CD8-positive, alpha-beta memory T cell (primary cell): ENCODE results near the gene TNFSF9. TPM values are rescaled to one million over a fixed set of nuclear protein-coding genes. Genes with fewer than 3 reads are reported as not detected.

Source experiments
- CTCF ChIA-PET: fragments of 350-600 bp; sonication (Branson Sonifier 250); formaldehyde crosslinking; loops from one replicate; lab custom pipeline; 2021; ENCODE audit warnings: antibody characterized with exemption; lab: Charles Lee
- POLR2A ChIA-PET: fragments of 350-600 bp; sonication (Branson Sonifier 250); formaldehyde crosslinking; loops from one replicate; lab custom pipeline; 2021; ENCODE audit warnings: antibody characterized with exemption; lab: Charles Lee
- DNase-seq, 5 donors: peaks; one replicate each; pipeline versions ENCODE4 v3.0.0 to v3.0.0-alpha.2; 2020 to 2022; ENCODE audit warnings: mixed read lengths in 1 of 5
- H3K27ac ChIP-seq: one replicate; pipeline ENCODE4 v1.7.0; 2013; ENCODE audit warnings: low read depth, mild to moderate bottlenecking, low read length, moderate library complexity
- H3K27me3 ChIP-seq: 2 replicates; pipeline ENCODE4 v1.7.0; 2013; ENCODE audit warnings: low read length, mild to moderate bottlenecking; ENCODE audit not compliant: insufficient read depth, poor library complexity, severe bottlenecking
- H3K36me3 ChIP-seq: 2 replicates; pipeline ENCODE4 v1.7.0; 2013; ENCODE audit warnings: mild to moderate bottlenecking, low read length, moderate library complexity; ENCODE audit not compliant: insufficient read depth
- H3K4me1 ChIP-seq: 2 replicates; pipeline ENCODE4 v1.7.0; 2013; ENCODE audit warnings: mild to moderate bottlenecking, low read length, moderate library complexity; ENCODE audit not compliant: insufficient read depth
- H3K4me3 ChIP-seq: 2 replicates; pipeline ENCODE4 v1.7.0; 2013; ENCODE audit warnings: mild to moderate bottlenecking, low read length
- H3K9me3 ChIP-seq: 2 replicates; pipeline ENCODE4 v1.7.0; 2013; ENCODE audit warnings: mild to moderate bottlenecking, low read length
- H3K27ac Mint-ChIP-seq, 8 donors: one replicate each; pipeline ENCODE4 v1.8.0; 2020 to 2021; ENCODE audit warnings: mixed read lengths in 8 of 8, mild to moderate bottlenecking in 6 of 8, inconsistent platforms in 3 of 8, moderate library complexity in 3 of 8
- H3K27me3 Mint-ChIP-seq, 2 donors: one replicate each; pipeline ENCODE4 v1.8.0; 2020 to 2021; ENCODE audit warnings: mixed read lengths in 2 of 2, mild to moderate bottlenecking in 1 of 2, moderate library complexity in 1 of 2
- H3K36me3 Mint-ChIP-seq, 3 donors: one replicate each; pipeline ENCODE4 v1.8.0; 2020 to 2021; ENCODE audit warnings: mixed read lengths in 3 of 3, inconsistent platforms in 1 of 3, mild to moderate bottlenecking in 1 of 3
- H3K4me1 Mint-ChIP-seq, 3 donors: one replicate each; pipeline ENCODE4 v1.8.0; 2020 to 2021; ENCODE audit warnings: mixed read lengths in 3 of 3, inconsistent platforms in 1 of 3, mild to moderate bottlenecking in 1 of 3
- H3K4me3 Mint-ChIP-seq, 7 donors: one replicate each; pipeline ENCODE4 v1.8.0; 2020 to 2021; ENCODE audit warnings: mixed read lengths in 7 of 7, mild to moderate bottlenecking in 6 of 7, moderate library complexity in 4 of 7, inconsistent platforms in 2 of 7
- H3K9me3 Mint-ChIP-seq, 5 donors: one replicate each; pipeline ENCODE4 v1.8.0; 2020 to 2022; ENCODE audit warnings: mixed read lengths in 5 of 5, mild to moderate bottlenecking in 3 of 5, moderate library complexity in 2 of 5, inconsistent platforms in 1 of 5
- polyA plus RNA-seq: library from polyadenylated mRNA; unstranded; fragments of 300-500 nt; fragmentation: Illumina TruSeq; gene quantifications from one replicate; pipeline ENCODE4 v1.2.3, GENCODE V29; 2021
- total RNA-seq, 2 experiments: library from RNA; stranded (reverse); gene quantifications; one replicate each; pipeline ENCODE4 v1.2.3, GENCODE V29; 2021

TNFSF9 gene
- total and polyA plus RNA-seq, 3 experiments from 2014 or later: 4.5 to 12.1 (median 11.3) TPM

DNA sequence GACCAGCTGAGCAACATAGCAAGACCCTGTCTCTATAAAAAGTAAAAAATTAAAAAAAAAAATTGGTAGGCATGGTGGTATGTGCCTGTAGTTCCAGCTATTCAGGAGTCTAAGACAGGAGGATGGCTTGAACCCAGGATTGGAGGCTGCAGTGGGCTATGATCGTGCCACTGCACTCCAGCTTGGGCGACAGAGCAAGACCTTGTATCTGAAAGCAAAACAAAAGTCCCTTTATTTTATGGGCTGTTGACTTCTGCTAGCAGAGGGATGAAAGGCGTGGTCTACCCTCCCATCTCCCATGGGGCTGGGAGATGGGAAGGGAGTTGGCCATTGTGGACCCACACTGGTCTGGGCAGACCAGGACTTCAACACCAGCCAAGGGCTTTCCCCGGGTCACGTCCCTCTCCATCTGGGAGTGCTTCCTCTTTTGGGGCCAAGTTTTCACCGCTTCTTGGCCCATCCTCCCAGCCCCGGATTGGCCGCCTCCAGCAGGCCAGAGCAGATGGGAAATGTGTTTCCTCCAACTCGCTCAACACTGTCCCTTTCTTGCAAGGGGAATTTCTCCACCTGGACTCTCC, 2.2 kb upstream of the TNFSF9 start:
- DNase-seq: no peak
- H3K4me3 ChIP-seq: no peak overlapping the region
- H3K4me3 Mint-ChIP-seq: peak overlapping the region in 1 of 7 donors; percentile 48
- CTCF ChIA-PET: interaction anchor here (1.5 kb wide), 1 partner anchor 335 kb away, joined by 5 read pairs; no protein-coding TSS in a partner anchor
- H3K9me3 Mint-ChIP-seq: no peaks in the 10 kb centered on the region
- H3K4me1 ChIP-seq: peaks cover 28% of the 10 kb centered on the region
- H3K4me1 Mint-ChIP-seq: peaks cover 38 to 44% (median 43%) of the 10 kb centered on the region in 3 donors
- no peaks in the 10 kb centered on the region for H3K9me3 ChIP-seq
- H3K27ac Mint-ChIP-seq: peak overlapping the region in 4 of 8 donors; percentile 11 to 78 (median 34)
- H3K27me3 ChIP-seq: peaks cover 9% of the 10 kb centered on the region
- H3K27me3 Mint-ChIP-seq: peaks cover 17 to 19% of the 10 kb centered on the region in 2 donors
- peaks cover 0 to 4% (median 0%) of the 10 kb centered on the region in 3 donors for H3K36me3 Mint-ChIP-seq
- peak overlapping the region; percentile 68 for H3K27ac ChIP-seq
- POLR2A ChIA-PET: no interaction called here
- H3K36me3 ChIP-seq: no peaks in the 10 kb centered on the region

DNA sequence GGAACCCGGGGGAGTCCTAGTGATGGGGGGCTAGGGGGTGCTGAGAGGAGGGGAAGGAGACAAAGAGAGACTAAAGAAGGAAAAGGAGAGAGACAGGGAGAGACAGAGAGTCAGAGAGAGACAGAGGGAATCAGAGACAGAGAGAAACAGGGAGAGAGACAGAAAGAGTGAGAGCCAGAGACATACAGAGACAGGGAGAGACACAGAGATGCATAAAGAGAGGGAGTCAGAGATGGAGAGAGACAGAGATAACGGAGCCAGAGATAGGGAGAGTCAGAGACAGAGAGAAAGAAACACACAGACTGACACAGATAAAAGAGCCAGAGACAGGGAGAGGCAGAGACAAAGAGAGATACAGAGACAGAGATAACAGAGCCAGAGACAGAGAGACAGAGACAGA, 1.5 kb upstream of the TNFSF9 start:
- peak overlapping the region; percentile 68 for H3K27ac ChIP-seq
- peaks cover 28% of the 10 kb centered on the region for H3K4me1 ChIP-seq
- no peaks in the 10 kb centered on the region for H3K36me3 ChIP-seq
- Mint-ChIP-seq H3K4me1 (peaks cover 38 to 48% (median 44%) of the 10 kb centered on the region in 3 donors), H3K9me3 (no peaks in the 10 kb centered on the region), H3K27ac (peak overlapping the region in 5 of 8 donors; percentile 48 to 95 (median 85)), H3K27me3 (peaks cover 20 to 21% of the 10 kb centered on the region in 2 donors), H3K36me3 (peaks cover 0 to 4% (median 0%) of the 10 kb centered on the region in 3 donors), H3K4me3 (peak overlapping the region in 5 of 7 donors; percentile 8 to 92 (median 82))
- DNase-seq: no peak
- peaks cover 9% of the 10 kb centered on the region for H3K27me3 ChIP-seq
- POLR2A ChIA-PET: no interaction called here
- H3K9me3 ChIP-seq: no peaks in the 10 kb centered on the region
- CTCF ChIA-PET: no interaction called here
- no peak overlapping the region for H3K4me3 ChIP-seq

DNA sequence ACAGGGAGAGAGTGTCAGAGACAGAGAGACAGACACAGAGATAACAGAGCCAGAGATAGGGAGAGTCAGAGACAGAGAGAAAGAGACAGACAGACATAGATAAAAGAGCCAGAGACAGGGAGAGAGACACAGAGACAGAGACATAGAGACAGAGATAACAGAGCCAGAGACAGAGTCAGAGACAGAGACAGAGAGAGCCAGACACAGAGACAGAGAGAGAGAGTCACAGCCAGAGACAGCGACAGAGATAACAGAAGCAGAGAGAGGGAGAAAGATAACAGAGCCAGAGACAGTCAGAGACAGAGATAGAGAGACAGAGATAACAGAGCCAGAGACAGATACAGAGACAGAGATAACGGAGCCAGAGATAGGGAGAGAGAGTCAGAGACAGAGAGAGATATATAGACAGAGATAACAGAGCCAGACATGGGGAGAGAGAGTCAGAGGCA, 865 bp upstream of the TNFSF9 start:
- Histone ChIP-seq H3K4me3 (peak overlapping the region; percentile 52), H3K4me1 (peaks cover 28% of the 10 kb centered on the region), H3K36me3 (no peaks in the 10 kb centered on the region), H3K9me3 (no peaks in the 10 kb centered on the region), H3K27ac (peak overlapping the region; percentile 68), H3K27me3 (peaks cover 9% of the 10 kb centered on the region)
- ChIA-PET CTCF (no interaction called here), POLR2A (interaction anchor here (0.8 kb wide), 1 partner anchor 8 kb away, joined by 3 read pairs; no protein-coding TSS in a partner anchor)
- Mint-ChIP-seq H3K4me3 (peak overlapping the region; percentile 34 to 92 (median 87)), H3K27me3 (peaks cover 21% of the 10 kb centered on the region in 2 donors), H3K27ac (peak overlapping the region; percentile 52 to 95 (median 84)), H3K36me3 (peaks cover 0 to 5% (median 0%) of the 10 kb centered on the region in 3 donors), H3K4me1 (peaks cover 40 to 50% (median 44%) of the 10 kb centered on the region in 3 donors), H3K9me3 (no peaks in the 10 kb centered on the region)
- no peak for DNase-seq

DNA sequence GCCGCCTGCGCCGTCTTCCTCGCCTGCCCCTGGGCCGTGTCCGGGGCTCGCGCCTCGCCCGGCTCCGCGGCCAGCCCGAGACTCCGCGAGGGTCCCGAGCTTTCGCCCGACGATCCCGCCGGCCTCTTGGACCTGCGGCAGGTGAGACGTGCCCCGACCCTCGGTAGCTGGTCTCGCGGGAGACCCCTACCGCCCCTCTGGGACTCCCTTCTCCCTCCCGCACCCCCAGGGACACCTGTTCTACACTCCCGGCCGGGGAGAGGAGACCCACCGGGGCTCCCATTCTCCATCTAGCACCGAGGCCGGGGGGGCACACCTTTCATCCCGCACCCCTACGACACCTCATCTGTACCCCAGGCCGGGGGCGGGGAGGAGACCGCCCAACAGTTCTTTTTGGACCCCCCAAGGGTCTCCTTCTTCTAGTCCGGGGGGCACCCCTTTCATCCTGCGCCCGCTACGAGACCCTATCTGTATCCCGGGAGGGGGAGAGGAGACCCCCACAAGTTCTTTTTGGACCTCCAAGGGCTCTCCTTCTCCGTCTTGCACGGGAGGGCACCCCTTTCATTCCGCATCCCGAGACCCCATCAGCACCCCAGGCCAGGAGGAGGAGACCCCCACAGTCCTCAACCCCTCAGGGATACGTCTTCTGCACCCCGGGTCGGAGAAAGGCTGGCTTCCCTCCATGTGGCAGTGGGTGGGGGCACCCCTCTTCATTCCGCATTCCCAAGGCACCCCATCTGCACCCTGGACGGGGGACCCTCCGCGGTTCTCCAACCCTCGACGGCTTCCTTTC, 533 bp downstream of the TNFSF9 start:
- peak overlapping the region in 7 of 8 donors; percentile 72 to 97 (median 87) for H3K27ac Mint-ChIP-seq
- DNase-seq: no peak
- peaks cover 37% of the 10 kb centered on the region for H3K4me1 ChIP-seq
- peaks cover 21 to 30% of the 10 kb centered on the region in 2 donors for H3K27me3 Mint-ChIP-seq
- ChIA-PET CTCF (interaction anchor here (1.0 to 1.4 kb wide), 2 partner anchors 10 to 15 kb away, joined by 4 to 7 read pairs; no protein-coding TSS in a partner anchor), POLR2A (interaction anchor here (0.6 to 0.7 kb wide), 2 partner anchors 50 to 73 kb away, joined by 3 read pairs; partner anchors contain the start of gene DENND1C)
- no peaks in the 10 kb centered on the region for H3K9me3 ChIP-seq
- peaks cover 0 to 2% (median 0%) of the 10 kb centered on the region in 5 donors for H3K9me3 Mint-ChIP-seq
- peaks cover 0 to 14% (median 6%) of the 10 kb centered on the region in 3 donors for H3K36me3 Mint-ChIP-seq
- peaks cover 9% of the 10 kb centered on the region for H3K27me3 ChIP-seq
- H3K4me3 ChIP-seq: peak overlapping the region; percentile 52
- H3K4me3 Mint-ChIP-seq: peak overlapping the region; percentile 82 to 96 (median 88)
- H3K36me3 ChIP-seq: no peaks in the 10 kb centered on the region
- H3K27ac ChIP-seq: peak overlapping the region; percentile 79
- H3K4me1 Mint-ChIP-seq: peaks cover 48 to 62% (median 54%) of the 10 kb centered on the region in 3 donors

DNA sequence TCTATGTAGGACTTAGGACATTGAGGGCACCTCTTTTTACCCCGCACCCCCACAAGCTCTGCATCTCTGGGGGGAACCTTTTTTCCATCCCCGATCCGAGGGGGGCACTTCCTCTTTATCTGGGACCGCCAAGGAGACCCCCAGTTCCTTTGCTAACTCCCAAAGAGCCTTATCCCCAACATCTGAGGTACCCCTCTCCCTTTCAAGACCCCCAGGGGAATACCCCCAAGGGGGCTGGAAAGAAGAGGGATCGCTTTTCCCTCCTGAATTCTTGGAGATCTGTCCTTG, 1.1 kb downstream of the TNFSF9 start:
- no peak for DNase-seq
- peaks cover 0 to 2% (median 0%) of the 10 kb centered on the region in 5 donors for H3K9me3 Mint-ChIP-seq
- peak overlapping the region; percentile 82 to 96 (median 88) for H3K4me3 Mint-ChIP-seq
- ChIA-PET POLR2A (interaction anchor here (0.6 kb wide), 1 partner anchor 50 kb away, joined by 3 read pairs; the partner anchor contains the start of gene DENND1C), CTCF (no interaction called here)
- no peaks in the 10 kb centered on the region for H3K9me3 ChIP-seq
- peak overlapping the region; percentile 79 for H3K27ac ChIP-seq
- H3K36me3 ChIP-seq: no peaks in the 10 kb centered on the region
- peaks cover 42% of the 10 kb centered on the region for H3K4me1 ChIP-seq
- H3K27me3 Mint-ChIP-seq: peaks cover 21 to 30% of the 10 kb centered on the region in 2 donors
- H3K27ac Mint-ChIP-seq: peak overlapping the region in 7 of 8 donors; percentile 39 to 97 (median 87)
- peaks cover 0 to 14% (median 8%) of the 10 kb centered on the region in 3 donors for H3K36me3 Mint-ChIP-seq
- peak overlapping the region; percentile 52 for H3K4me3 ChIP-seq
- peaks cover 9% of the 10 kb centered on the region for H3K27me3 ChIP-seq
- H3K4me1 Mint-ChIP-seq: peaks cover 52 to 67% (median 59%) of the 10 kb centered on the region in 3 donors

DNA sequence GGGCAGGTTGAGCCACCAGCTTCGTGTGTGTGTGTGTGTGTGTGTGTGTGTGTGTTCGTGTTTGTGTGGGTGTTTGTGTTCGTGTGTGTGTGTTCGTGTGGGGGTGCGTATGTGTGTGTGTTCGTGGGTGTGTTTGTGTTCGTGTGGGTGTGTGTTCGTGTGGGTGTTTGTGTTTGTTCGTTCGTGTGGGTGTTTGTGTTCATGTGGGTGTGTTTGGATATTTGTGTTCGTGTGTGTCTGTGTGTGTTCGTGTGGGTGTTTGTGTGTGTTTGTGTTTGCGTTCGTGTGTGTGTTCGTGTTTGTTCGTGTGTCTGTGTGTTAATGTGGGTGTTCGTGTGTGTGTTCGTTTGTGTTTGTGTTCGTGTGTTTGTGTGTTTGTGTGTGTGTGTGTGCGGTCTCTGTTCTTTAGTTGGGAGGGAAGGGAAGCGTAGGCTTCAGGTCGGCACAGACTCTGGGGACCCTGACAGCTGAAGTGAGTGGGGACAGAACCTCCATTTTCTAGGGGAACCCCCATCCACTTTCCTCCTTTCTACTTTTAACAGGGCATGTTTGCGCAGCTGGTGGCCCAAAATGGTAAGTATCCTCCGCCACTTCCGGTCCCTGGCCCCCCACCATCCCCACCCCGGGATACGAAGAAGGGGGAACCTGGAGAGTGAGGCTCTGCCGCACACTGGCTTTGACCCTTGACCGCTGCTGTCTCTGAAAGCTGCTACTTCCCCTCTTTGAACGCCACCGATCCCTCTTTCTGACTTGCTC, 1.6 kb downstream of the TNFSF9 start:
- CTCF ChIA-PET: interaction anchor here (1.3 kb wide), 1 partner anchor 10 kb away, joined by 3 read pairs; no protein-coding TSS in a partner anchor
- H3K27ac Mint-ChIP-seq: peak overlapping the region in 7 of 8 donors; percentile 39 to 97 (median 87)
- POLR2A ChIA-PET: interaction anchor here (0.6 kb wide), 1 partner anchor 51 kb away, joined by 3 read pairs; the partner anchor contains the start of gene DENND1C

DNA sequence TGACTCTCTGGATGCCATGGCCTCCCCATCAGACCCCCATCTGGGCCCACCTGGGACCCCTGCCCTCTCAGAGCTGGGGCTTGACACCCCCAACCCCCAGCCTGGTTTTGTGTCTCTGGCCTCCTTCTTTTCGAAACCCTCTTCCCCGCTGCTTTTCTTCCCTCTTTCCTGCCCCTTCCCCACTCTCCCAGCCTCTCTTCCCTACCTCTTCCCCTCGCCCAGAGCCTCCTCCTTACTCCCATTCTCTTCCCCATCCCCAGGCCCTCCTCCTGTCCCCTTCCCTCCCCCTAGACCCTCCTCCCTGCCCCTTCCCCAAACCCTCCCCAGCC, 2.1 kb downstream of the TNFSF9 start:
- Mint-ChIP-seq H3K27ac (peak overlapping the region in 7 of 8 donors; percentile 7 to 93 (median 79)), H3K36me3 (peaks cover 0 to 14% (median 8%) of the 10 kb centered on the region in 3 donors), H3K4me1 (peaks cover 52 to 71% (median 63%) of the 10 kb centered on the region in 3 donors), H3K4me3 (peak overlapping the region; percentile 82 to 96 (median 88)), H3K9me3 (peaks cover 0 to 2% (median 0%) of the 10 kb centered on the region in 5 donors), H3K27me3 (peaks cover 21 to 30% of the 10 kb centered on the region in 2 donors)
- ChIA-PET POLR2A (no interaction called here), CTCF (interaction anchor here (1.3 kb wide), 1 partner anchor 11 kb away, joined by 3 read pairs; no protein-coding TSS in a partner anchor)
- Histone ChIP-seq H3K36me3 (no peaks in the 10 kb centered on the region), H3K27ac (peak overlapping the region; percentile 79), H3K4me1 (peaks cover 52% of the 10 kb centered on the region), H3K4me3 (peak overlapping the region; percentile 49), H3K9me3 (no peaks in the 10 kb centered on the region), H3K27me3 (peaks cover 9% of the 10 kb centered on the region)
- DNase-seq: no peak

More for the DNA sequence above, 1.6 kb downstream of the TNFSF9 start:
- Mint-ChIP-seq H3K4me1 (peaks cover 56 to 71% (median 64%) of the 10 kb centered on the region in 3 donors), H3K36me3 (peaks cover 0 to 14% (median 8%) of the 10 kb centered on the region in 3 donors), H3K9me3 (peaks cover 0 to 2% (median 0%) of the 10 kb centered on the region in 5 donors), H3K27me3 (peaks cover 21 to 30% of the 10 kb centered on the region in 2 donors), H3K4me3 (peak overlapping the region; percentile 82 to 96 (median 88))
- DNase-seq: peak in 1 of 5 donors; percentile 18
- Histone ChIP-seq H3K9me3 (no peaks in the 10 kb centered on the region), H3K27me3 (peaks cover 9% of the 10 kb centered on the region), H3K4me1 (peaks cover 47% of the 10 kb centered on the region), H3K27ac (peak overlapping the region; percentile 79), H3K36me3 (no peaks in the 10 kb centered on the region), H3K4me3 (peak overlapping the region; percentile 49)
